ENCODE measurements around the gene FAM222B.
"Not testable (repeated sequence)": the region's sequence is repeated elsewhere in the genome, so short reads cannot be mapped to it uniquely, and the experiment has no call there.

- TF ChIP-seq CTCF (conservative IDR thresholded peaks at IDR 0.05; ENCODE audit: low read length); EZH2phosphoT487 (IDR thresholded peaks at IDR 0.05; ENCODE audit: borderline replicate concordance, low read depth, low read length): not testable (repeated sequence)
Observed at GRCh38 chr17:28846699-28847098, 4.1 kb upstream of the FAM222B start.
